GM18951 (cell line): ENCODE data around the gene AGAP3.

Source experiments
- POLR2A ChIP-seq: IDR thresholded peaks from 4 replicates; pipeline ENCODE4 v1.6.1; 2011; ENCODE audit warnings: mild to moderate bottlenecking; ENCODE audit not compliant: insufficient read length, insufficient read depth; ENCODE audit errors: extremely low read depth
- in situ Hi-C: fragments of 300-500 bp; cut with MboI; formaldehyde crosslinking; loops from one replicate; pipeline ENCODE4 v1.12.0; 2022; ENCODE audit warnings: low sequenced_read_pairs, mixed read lengths, inconsistent platforms; ENCODE audit not compliant: unreplicated experiment

The AGAP3 gene

DNA sequence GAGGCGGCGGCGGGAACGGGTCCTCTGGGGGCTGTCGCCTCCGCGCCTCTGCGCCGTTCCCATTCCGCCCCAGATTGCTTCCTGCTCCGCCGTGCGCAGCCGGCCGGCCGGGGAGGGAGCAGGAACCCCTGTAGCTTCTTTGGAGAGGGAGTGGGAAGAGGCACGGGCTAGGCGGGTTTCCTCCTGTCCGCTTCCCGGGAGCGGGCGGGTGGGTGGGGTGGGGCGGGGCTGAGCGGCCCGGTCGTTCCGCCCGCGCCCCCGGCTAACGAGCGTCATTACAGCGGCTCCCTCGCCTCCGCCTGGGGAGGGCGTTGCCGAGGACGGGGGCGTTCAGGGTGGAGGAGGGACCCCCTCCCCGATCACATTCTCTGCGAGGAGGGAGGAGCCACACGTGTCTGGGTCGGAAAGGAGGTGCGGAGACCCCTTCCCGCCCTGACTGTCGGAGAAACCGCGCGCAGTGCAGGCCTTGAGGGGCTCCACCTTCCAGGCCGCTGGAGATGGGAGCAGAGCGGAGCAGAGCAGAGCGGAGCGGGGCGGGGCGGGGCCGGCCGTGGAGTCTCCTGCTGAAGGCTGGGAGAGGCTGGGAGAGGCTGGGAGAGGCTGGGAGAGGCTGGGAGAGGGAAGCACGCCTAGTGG is 39.7 kb downstream of the AGAP3 start:
- in situ Hi-C loops: no loop called here
- no peak for TF ChIP-seq POLR2A

DNA sequence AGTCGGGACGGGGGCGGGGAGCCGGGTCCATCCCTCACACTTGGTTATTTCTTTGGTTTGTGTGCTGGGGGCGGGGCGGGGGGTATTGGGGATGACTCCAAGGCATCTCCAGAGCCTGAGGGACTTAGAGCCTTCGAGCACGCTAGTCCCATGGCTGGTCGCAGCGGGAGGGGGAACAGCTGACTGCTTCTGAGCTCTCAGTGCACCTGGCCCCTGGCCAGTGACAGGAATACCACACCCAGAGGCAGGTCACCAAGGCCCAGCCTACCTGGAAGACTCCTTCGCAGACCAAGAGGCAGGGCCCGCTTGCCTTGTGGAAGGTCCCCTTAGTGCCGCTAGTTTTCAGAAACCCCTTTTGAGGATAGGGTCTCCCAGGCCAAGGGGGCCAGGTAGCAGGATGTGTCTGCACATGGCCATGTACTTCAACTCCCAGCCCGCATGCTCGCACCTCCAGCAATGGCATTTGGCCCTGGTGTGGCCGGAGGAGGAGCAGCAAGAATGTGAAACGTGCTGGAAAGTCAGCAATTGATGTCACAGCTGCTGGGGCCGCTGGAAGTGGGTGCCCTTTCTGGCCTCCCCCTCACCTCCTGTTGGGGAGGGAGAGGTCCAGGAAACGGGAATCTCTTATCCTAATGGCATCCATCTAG is 40.3 kb downstream of the AGAP3 start:
- in situ Hi-C loops: no loop called here
- no peak for TF ChIP-seq POLR2A

DNA sequence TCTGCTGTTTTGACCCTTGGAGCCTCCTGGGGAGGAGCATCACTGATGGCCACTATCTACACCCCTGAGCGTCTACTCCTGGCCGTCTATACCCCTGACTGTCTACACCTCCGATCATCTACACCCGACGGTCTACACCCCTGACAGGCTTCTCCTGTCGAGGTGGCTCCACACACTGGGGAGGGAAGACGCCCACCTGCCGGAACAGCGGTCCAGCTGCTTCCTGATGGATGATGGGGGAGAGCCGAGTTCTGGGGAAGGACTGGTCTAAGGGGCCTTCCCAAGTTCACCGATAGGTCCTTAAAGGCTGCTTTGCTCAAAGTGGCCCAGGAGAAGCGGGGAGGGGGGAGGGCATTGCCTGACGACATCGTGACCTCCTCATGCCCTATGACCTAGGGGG is 41.9 kb downstream of the AGAP3 start:
- in situ Hi-C loops: no loop called here
- no peak for TF ChIP-seq POLR2A

DNA sequence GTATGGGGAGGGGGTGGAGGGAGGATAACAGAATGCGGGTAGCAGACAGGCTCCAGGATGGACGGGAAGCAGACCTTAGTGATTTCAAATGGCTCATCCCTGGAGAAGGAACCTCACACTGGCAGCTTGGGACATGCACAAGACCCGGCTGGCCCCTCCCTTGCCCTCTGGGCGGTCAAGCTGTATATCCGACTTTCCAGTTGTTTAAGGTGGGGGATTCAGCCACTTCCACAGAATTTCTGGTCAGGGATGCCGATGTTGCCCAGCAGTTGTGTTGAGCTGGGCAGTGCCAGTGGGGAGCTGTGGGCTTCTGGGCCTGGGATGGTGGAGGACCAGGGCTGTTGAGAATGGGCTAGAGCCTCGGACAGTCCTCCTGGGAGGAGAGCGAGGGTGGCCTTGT is 42.4 kb downstream of the AGAP3 start:
- in situ Hi-C loops: no loop called here
- TF ChIP-seq POLR2A: no peak

DNA sequence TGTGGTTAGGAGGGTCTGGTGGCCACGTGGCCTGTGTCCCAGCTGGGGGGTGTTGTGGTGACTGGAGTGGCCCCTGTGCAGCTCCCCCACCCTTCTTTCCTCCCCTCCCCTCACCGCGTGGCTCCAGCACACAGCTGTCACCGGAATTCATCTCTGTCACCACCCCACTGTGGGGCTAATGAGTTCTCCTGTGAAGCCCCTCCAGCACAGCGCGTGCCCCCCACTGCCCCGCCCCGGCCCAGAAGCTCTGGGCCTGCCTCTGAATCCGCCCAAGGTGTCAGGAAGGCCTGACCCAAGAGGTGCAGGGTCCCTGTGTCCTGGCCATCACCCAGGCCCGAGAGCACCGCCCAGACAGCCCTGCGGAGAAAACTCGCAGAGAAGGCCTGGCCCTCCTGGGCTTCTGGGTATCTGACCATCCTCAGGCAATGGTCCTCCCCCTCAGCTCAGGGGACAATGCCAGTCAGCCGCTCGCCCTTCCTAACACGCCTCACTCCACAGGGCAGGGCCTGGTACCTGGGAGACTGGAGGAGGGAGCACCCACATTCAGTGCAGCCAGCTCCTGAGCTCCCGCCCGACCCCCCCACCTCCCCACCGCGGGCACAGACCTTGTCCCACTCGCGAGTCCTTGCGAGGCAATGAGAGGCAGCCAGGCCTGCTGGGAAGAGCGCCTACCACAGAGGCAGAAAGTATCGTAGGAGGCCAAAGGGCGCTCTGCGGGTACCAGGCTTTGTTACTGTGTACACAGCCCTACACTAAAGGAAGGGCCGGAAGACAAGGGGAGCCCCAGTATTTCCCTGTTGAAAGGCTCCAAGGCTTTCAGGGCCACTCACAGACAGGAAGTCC is 43.1 kb downstream of the AGAP3 start:
- in situ Hi-C loops: no loop called here
- TF ChIP-seq POLR2A: no peak

DNA sequence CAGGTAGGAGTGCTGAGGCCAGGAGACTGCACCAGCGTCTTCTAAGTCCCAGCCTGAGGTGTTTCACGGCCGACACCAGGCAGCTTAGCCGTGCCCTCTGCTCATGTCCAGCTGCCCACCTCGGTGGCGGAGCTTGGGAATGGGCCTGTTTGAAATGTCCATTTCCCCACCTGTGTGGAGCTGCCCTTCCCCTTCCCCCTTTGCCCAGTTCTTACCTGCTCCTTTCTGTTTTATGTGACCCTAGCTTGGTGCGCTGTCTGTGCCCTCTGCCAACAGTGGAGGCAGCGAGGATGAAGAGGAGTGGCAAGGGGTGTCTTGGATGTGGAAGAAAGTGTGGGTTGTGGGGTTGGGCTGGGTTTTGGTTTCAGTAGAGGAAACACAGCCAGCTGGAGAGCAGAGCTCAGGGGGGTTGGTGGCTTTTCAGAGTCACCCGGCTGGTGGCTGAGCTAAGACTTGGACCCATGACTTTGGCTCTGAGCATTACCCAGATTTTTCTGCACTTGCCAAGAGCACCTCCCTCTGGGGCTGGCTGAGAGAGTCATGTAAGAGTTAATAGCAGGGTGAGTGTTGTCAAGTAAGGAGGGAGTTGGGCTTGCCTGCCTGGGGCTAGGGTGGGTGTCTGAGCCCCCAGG is 43.8 kb downstream of the AGAP3 start:
- TF ChIP-seq POLR2A: no peak
- in situ Hi-C loops: no loop called here

DNA sequence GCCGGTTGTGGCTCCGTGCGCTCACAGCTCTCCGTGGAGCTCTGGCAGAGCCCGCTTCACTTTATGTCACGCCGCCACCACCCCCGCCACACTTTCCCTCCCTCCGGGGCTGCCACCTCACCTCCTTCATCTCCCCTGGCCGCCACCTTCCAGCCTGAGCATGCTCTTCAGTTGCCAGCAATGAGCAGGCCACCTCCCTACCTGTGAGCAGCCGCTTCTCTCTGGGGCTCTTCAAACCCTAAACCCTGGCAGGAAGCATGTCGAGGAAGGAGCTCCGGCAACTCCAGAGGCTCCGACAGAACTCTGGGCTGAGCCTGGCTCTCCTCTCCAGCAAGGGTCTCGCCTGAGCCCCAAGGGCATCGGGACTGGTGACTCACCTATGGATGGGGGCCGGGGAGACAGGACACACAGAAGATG is 44.5 kb downstream of the AGAP3 start:
- TF ChIP-seq POLR2A: no peak
- in situ Hi-C loops: no loop called here

DNA sequence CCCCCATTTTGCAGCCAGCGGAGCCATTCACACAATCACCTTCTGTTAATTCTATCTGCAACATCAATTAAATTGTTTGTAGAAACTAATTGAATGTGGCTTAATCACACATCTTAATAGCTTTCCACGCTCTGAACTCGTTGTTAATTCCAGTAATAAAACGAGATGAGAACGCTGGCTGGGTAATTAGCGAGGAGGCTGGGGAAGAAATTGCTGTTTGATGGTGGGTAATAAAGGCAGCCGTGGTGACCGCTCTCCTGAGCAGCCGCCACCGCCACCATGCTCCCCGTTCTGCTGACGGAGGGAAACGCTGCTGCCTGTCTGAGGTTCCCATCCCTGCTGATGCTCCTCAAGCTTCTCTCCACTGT is 44.9 kb downstream of the AGAP3 start:
- no peak for TF ChIP-seq POLR2A
- in situ Hi-C loops: no loop called here

DNA sequence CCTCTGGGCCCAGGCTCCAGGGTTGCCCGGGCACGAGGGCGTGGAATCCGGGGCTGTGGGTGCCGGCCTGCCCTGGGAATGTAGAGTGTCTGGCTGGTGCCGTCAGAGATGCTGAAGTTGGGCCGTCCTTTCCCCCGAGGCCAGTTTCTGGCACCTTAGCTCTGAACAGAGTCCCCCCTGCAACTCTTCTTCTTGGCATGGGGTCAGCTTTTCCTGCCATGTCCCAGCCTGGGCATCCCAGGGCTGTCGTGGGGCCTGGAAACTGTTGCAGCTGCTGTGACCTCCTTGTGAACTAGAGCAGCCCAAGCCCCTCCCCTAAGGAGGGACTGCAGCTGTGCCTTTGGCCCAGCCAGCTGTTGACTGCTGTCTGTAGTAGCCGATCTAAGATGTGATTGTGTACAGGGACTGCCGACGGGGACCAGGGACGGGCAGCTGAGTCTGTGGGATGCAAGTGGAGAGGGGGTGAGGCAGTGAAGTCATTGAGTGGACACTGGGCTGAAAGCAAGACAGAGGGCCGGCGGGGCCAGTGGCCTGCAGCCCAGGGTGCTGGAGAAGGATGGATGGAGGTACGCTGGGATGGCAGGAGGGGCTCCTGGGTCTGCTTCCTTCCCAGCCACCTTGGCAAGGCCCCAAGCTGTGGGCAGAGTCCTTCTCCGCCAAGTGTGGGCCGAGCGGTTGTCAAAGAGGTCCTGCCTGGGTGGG is 45.5 kb downstream of the AGAP3 start:
- TF ChIP-seq POLR2A: no peak
- in situ Hi-C loops: no loop called here

DNA sequence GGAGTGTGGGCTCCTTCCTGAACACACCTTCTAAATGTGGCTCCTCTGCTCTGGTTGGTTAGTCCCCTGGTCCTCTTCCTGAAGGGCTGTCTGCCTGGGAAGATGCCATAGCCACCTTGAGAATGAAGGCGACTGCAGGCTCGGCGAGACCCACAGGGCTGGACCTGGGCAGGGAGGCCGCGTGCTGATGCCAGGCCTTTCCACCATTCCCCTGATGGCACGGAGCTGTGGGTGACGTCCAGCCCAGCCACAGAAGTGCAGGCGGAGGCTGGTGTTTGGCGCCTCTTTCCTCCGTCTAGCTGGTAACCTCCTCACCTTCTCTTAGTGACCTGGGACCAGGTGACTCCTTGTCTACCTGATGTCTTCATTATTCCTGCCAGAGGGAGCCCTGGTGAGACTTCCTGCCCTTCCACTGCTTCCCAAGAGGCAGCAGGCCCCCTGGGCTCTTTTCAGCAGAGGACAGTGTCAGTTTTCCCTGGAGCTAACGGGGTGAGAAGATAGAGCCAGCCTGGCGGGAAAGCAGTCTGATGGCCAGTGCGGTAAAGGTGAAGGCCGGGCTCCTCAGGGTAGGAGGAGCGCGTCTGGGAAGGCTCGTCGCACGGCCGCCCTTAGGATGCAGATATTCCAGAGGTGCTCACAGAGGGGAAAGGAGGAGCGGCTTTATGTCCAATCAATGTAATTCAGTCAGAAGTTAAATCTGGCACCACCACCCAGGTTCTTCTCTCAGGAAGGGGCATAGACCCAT is 46.4 kb downstream of the AGAP3 start:
- no peak for TF ChIP-seq POLR2A
- in situ Hi-C loops: no loop called here

DNA sequence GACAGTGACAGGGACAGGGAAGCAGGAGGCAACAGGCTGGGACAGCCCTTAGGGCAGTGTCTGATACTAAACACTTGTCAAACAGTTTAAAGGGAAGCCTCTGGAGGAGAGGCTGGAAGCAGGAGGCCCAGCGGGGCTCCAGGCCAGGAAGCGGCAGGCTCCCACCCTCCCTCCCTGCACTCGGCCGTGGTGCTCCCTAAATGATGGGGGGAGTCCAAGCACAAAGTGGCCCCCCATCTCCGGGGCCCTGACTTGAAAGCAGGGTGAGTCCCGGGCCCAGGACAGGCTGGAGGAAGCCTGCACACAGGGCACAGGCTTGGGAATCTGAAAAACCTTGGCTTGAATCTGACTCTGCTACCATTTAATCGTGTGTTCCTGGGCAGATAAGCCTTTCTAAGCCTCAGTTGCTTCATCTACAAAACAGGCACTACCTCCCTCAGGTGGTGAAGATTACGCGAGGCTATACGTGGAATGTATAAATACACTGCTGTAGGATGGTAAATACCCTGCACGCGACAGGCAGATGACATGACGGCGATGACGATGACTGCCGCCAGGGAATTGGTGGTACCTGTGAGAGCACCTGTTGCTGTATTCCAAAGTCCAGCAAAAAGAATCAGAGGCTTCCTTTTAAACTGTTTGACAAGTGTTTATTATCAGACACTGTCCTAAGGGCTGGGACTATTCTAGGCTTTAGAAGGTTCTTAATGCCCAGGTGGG is 47.2 kb downstream of the AGAP3 start:
- no peak for TF ChIP-seq POLR2A
- in situ Hi-C loops: no loop called here

DNA sequence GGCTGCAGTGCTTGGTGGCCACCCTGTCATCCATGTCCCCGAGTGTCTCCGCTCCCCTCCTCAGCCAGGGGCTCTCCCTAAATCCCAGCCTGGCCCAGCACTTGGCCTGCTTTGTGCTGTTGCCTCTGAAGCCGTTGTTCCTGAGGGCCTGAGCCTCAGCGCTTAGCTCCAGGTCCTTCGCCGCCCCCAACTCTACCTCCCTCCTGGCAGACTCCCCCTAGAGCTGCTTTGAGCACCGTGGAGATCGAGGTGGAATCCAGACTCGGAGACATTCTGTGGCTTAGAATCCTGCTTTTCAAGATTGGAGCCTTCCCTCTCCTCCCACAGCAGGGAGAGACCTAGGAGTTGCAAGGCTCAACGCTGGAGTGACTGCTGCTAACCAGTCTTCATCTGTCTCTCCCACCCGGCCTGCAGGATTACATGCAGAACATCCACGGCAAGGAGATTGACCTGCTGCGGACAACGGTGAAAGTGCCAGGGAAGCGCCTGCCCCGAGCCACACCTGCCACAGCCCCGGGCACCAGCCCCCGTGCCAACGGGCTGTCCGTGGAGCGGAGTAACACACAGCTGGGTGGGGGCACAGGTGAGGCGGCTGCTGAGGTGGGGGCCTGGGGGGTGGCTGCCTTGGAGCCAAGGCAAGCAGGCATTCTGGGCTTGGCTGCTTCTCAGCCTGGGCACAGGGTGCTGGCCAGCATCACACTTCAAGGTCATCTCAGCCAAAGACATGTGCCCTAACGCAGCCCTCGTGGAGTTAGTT is 47.9 kb downstream of the AGAP3 start:
- no peak for TF ChIP-seq POLR2A
- in situ Hi-C loops: no loop called here
